ENCODE data around the gene USP35. TPM values are rescaled to one million over a fixed set of nuclear protein-coding genes. Genes with fewer than 3 reads are reported as not detected.
"Not testable (repeated sequence)": the region's sequence is repeated elsewhere in the genome, so short reads cannot be mapped to it uniquely, and the experiment has no call there.

Gene USP35
- polyA plus RNA-seq, 1 of the 3 experiments (the other 2 are of a cell fraction), result 8.4 TPM

GRCh38 chr11:78231962-78232501, 43.3 kb downstream of the USP35 start (continued):
- TF ChIP-seq CTCF (IDR thresholded peaks at IDR 0.05) (no peak), TCF12 (IDR thresholded peaks at IDR 0.05) (peak; percentile 58; the same call in 1 of the 2 replicates), TEAD4 (IDR thresholded peaks at IDR 0.05; ENCODE audit: borderline replicate concordance, insufficient read depth) (no peak), FOSL2 (IDR thresholded peaks at IDR 0.05; ENCODE audit: borderline replicate concordance, low read depth) (peak; percentile 47; the same call in 1 of the 2 replicates)

GRCh38 chr11:78233046-78233445, 44.3 kb downstream of the USP35 start:
- H3K27me3 ChIP-seq (ENCODE audit: insufficient read depth); CTCF ChIA-PET; H3K4me2 ChIP-seq; H3K36me3 ChIP-seq (replicated peaks in 1 of 2; ENCODE audit: control insufficient read depth in 1 of 2, insufficient read depth in 2 of 2, low read length in 1 of 2); H3K9me2 ChIP-seq; DNase-seq; H3K79me2 ChIP-seq (ENCODE audit: insufficient read depth); POLR2A ChIA-PET; H4K20me1 ChIP-seq (ENCODE audit: insufficient read depth); H3K9ac ChIP-seq; H3F3A ChIP-seq (replicated peaks; ENCODE audit: insufficient read depth); H2AFZ ChIP-seq (ENCODE audit: low read depth); H3K4me3 ChIP-seq (ENCODE audit: low read depth in 2 of 2, low read length in 1 of 2); H3K9me3 ChIP-seq; H3K27ac ChIP-seq (ENCODE audit: low read depth in 2 of 2, low read length in 1 of 2): not testable (repeated sequence)
- peaks cover 0 to 21% of the 10 kb centered on the region in 2 experiments; a peak in 2 of 4 replicates for H3K4me1 ChIP-seq (ENCODE audit: control insufficient read depth in 1 of 2, insufficient read depth in 2 of 2, low read depth in 1 of 2, low read length in 1 of 2)
- WGBS (ENCODE audit: low lambda C conversion rate), result 93% methylated on average over 3 of the region's 6 CpGs

- Histone ChIP-seq H3K9ac (no peak overlapping the region), H3K4me2 (no peak overlapping the region), H3K27ac (ENCODE audit: low read depth in 2 of 2, low read length in 1 of 2) (no peak overlapping the region), H3K79me2 (ENCODE audit: insufficient read depth) (no peaks in the 10 kb centered on the region), H3K4me1 (ENCODE audit: control insufficient read depth in 1 of 2, insufficient read depth in 2 of 2, low read depth in 1 of 2, low read length in 1 of 2) (peaks cover 0 to 16% of the 10 kb centered on the region in 2 experiments; a peak in 2 of 4 replicates), H2AFZ (ENCODE audit: low read depth) (no peak overlapping the region), H3K27me3 (ENCODE audit: insufficient read depth) (no peaks in the 10 kb centered on the region), H3K36me3 (replicated peaks in 1 of 2; ENCODE audit: control insufficient read depth in 1 of 2, insufficient read depth in 2 of 2, low read length in 1 of 2) (no peaks in the 10 kb centered on the region), H3K9me3 (no peaks in the 10 kb centered on the region), H3F3A (replicated peaks; ENCODE audit: insufficient read depth) (peaks cover 10% of the 10 kb centered on the region), H3K9me2 (no peaks in the 10 kb centered on the region), H3K4me3 (ENCODE audit: low read depth in 2 of 2, low read length in 1 of 2) (no peak overlapping the region), H4K20me1 (ENCODE audit: insufficient read depth) (no peaks in the 10 kb centered on the region)
- DNase-seq, result no peak
- CTCF ChIA-PET, result no interaction called here
- POLR2A ChIA-PET, result no interaction called here
- no peak for TF ChIP-seq FOXM1 (IDR thresholded peaks at IDR 0.05; ENCODE audit: low read depth)
- TF ChIP-seq SMC3 (IDR thresholded peaks at IDR 0.05; ENCODE audit: low read depth, low read length), result no peak
- no peak for TF ChIP-seq FOXJ3 (CRISPR knock-in tag; IDR thresholded peaks at IDR 0.05)
- TF ChIP-seq MAX (IDR thresholded peaks at IDR 0.05; ENCODE audit: low read depth), result no peak
- TF ChIP-seq RFX5 (IDR thresholded peaks at IDR 0.05; ENCODE audit: low read length), result no peak
- TF ChIP-seq ELF1 (IDR thresholded peaks at IDR 0.05), result no peak
- no peak for TF ChIP-seq EP300 (IDR thresholded peaks at IDR 0.05; ENCODE audit: borderline replicate concordance in 1 of 2, low read depth in 1 of 2, low read length in 1 of 2)
- no peak for TF ChIP-seq TAF1 (IDR thresholded peaks at IDR 0.05; ENCODE audit: borderline replicate concordance, low read depth, low read length)
- no peak for TF ChIP-seq NRF1 (IDR thresholded peaks at IDR 0.05; ENCODE audit: low read depth, low read length)
- no peak for TF ChIP-seq JUND (IDR thresholded peaks at IDR 0.05)
- 83% methylated on average over 5 of the region's 5 CpGs for WGBS (ENCODE audit: low lambda C conversion rate)
Measured at GRCh38 chr11:78234006-78234405, 45.3 kb downstream of the USP35 start.

All from SK-N-SH (cell line).